DND-41 (cell line): ENCODE results near the gene KRT28.

Experiments used
- CTCF ChIP-seq: IDR thresholded peaks from 2 replicates; pipeline ENCODE4 v1.5.1; 2012; ENCODE audit warnings: borderline replicate concordance, low read length, moderate library complexity, mild to moderate bottlenecking; ENCODE audit not compliant: poor library complexity, severe bottlenecking; ENCODE audit errors: extremely low read depth
- EZH2 ChIP-seq: IDR thresholded peaks from 3 replicates; pipeline ENCODE4 v1.6.1; 2012; ENCODE audit warnings: borderline replicate concordance, low read depth, mild to moderate bottlenecking, moderate library complexity, low read length, inconsistent platforms; ENCODE audit not compliant: severe bottlenecking

DNA sequence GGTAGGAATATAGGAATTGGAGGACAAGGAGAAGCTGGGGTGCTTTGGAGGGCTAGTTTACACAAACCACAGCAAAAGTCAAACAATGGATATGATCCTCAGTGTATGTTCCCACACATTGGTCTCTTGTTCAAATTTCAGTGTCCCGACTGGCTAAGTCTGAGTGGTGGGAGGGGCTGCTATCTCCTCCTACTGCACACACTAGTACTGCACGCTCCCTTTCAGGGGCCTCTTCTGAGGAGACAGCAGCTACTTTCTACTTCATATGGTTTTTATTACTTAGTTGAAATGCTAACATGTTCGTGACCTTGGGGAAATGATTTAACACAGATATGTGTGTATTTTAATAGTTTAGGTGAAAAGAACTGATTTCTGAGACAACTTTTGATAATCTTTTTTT is 41.5 kb upstream of the KRT28 start:
- TF ChIP-seq CTCF (no peak), EZH2 (no peak)
